GM21619 (cell line): ENCODE data around the gene IGSF3.
"Not testable (repeated sequence)": the region's sequence is repeated elsewhere in the genome, so short reads cannot be mapped to it uniquely, and the experiment has no call there.

Experiments
- ATAC-seq: cut with Tn5 transposase; IDR thresholded peaks from one replicate; pipeline ENCODE4 v1.9.1; 2021; ENCODE audit not compliant: unreplicated experiment

Gene IGSF3

GRCh38 chr1:116631996-116632925 lies 35.3 kb downstream of the IGSF3 start:
- ATAC-seq = not testable (repeated sequence)

- not testable (repeated sequence) for ATAC-seq
These were observed 36.0 kb downstream of the IGSF3 start for GRCh38 chr1:116631554-116631953.

GRCh38 chr1:116630057-116630456 lies 37.5 kb downstream of the IGSF3 start:
- ATAC-seq = not testable (repeated sequence)

GRCh38 chr1:116629441-116629840 lies 38.1 kb downstream of the IGSF3 start:
- ATAC-seq = not testable (repeated sequence)

GRCh38 chr1:116628448-116628847 lies 39.1 kb downstream of the IGSF3 start:
- ATAC-seq = no peak

- not testable (repeated sequence) for ATAC-seq
These were observed 40.2 kb downstream of the IGSF3 start for GRCh38 chr1:116627357-116627756.

- ATAC-seq = not testable (repeated sequence)
These were observed 40.6 kb downstream of the IGSF3 start for GRCh38 chr1:116626915-116627314.

- not testable (repeated sequence) for ATAC-seq
These were observed 42.4 kb downstream of the IGSF3 start for GRCh38 chr1:116625155-116625554.

- no peak for ATAC-seq
These were observed 43.5 kb downstream of the IGSF3 start for GRCh38 chr1:116624040-116624439.

GRCh38 chr1:116622496-116622895 lies 45.0 kb downstream of the IGSF3 start:
- not testable (repeated sequence) for ATAC-seq

GRCh38 chr1:116621756-116622155 lies 45.8 kb downstream of the IGSF3 start:
- ATAC-seq = not testable (repeated sequence)

GRCh38 chr1:116620392-116620791 lies 47.1 kb downstream of the IGSF3 start:
- not testable (repeated sequence) for ATAC-seq

- not testable (repeated sequence) for ATAC-seq
These were observed 48.4 kb downstream of the IGSF3 start for GRCh38 chr1:116619106-116619505.

GRCh38 chr1:116617808-116618207 lies 49.7 kb downstream of the IGSF3 start:
- not testable (repeated sequence) for ATAC-seq

- ATAC-seq = not testable (repeated sequence)
These were observed 53.7 kb downstream of the IGSF3 start for GRCh38 chr1:116613825-116614224.

- ATAC-seq = not testable (repeated sequence)
These were observed 57.6 kb downstream of the IGSF3 start for GRCh38 chr1:116609801-116610371.

GRCh38 chr1:116608841-116609240 lies 58.7 kb downstream of the IGSF3 start:
- ATAC-seq = not testable (repeated sequence)

GRCh38 chr1:116608151-116608550 lies 59.4 kb downstream of the IGSF3 start:
- not testable (repeated sequence) for ATAC-seq

- not testable (repeated sequence) for ATAC-seq
These were observed 60.1 kb downstream of the IGSF3 start for GRCh38 chr1:116607463-116607862.

- ATAC-seq = not testable (repeated sequence)
These were observed 61.5 kb downstream of the IGSF3 start for GRCh38 chr1:116606067-116606466.

- no peak for ATAC-seq
These were observed 62.2 kb downstream of the IGSF3 start for GRCh38 chr1:116605315-116605714.

GRCh38 chr1:116604408-116604807 lies 63.1 kb downstream of the IGSF3 start:
- not testable (repeated sequence) for ATAC-seq
